ENCODE data around the gene NPB.

The NPB gene

GRCh38 chr17:81869221-81870130, 32.6 kb upstream of the NPB start:
- DNase-seq: peak; percentile 35

GRCh38 chr17:81870131-81870980, 31.7 kb upstream of the NPB start:
- peak; percentile 59 for DNase-seq

DNA sequence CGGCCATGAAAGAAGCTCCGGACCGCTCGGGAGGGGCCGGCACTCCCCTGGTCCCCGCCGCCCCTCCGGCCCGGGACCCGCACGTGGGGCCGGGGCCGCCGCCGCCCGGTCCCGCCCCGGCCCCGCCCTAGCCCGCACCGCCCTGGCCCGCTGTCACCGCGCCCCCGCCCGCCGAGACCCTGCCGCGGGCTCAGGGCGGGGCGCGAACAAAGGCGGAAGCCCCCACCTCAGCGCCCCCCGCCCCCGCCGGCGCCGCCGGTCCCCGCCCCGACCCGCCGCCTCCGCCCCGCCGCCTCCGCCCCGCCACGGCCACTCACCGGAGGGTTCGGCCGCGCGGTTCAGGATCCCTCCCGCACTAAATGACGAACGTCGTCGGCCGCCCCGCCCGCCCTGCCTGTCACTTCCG, 31.1 kb upstream of the NPB start, which contains the start of gene ARHGDIA:
Gene ARHGDIA (minus strand): TSS at position 357 of the 406 bp plus-strand sequence. CDS start 1,407 bp downstream, outside the sequence.
- DNase-seq: no peak

DNA sequence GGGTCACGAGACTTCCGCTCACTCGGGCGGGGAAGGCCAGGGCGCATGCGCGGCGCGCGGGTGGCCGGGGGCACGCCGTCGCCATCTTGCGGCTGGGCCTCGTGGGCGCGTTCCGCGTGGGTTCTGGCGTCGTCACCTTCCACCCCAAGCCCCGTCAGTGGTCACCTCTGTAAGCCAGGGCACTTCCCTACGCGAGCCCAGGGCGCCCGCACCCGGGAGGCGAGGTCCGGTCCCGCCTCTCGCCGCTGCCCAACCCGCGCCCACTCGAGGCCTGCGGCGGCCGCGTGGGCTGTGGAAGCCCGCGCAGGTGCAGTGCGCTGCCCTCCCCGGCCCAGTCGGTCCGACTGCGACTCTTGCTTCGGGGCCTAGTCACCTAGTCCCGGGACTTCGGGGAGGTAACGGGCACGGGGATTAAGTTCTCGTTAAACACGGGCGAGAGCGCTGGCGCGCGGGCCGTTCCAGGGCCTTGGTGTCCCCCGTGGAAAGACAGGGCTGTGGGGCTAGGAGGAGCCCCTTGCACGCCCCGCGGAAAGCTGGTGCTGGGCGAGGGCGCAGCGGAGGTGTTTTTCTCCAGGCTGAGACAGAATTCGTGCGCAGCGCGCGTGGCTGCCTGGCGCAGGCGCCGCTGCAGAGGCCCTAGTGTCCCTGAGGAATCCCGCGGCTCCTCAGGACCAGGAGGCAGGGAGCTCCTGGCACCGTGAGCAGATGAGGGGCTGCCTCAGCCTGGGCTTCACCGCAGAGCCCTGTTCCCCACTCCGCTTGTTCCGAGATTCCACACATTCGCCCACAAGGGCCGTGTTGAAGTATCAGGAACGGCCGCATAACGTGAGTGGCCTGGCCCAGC, 30.4 kb upstream of the NPB start:
- DNase-seq: peak; percentile 96

GRCh38 chr17:81877569-81877968, 24.5 kb upstream of the NPB start:
- DNase-seq: no peak

DNA sequence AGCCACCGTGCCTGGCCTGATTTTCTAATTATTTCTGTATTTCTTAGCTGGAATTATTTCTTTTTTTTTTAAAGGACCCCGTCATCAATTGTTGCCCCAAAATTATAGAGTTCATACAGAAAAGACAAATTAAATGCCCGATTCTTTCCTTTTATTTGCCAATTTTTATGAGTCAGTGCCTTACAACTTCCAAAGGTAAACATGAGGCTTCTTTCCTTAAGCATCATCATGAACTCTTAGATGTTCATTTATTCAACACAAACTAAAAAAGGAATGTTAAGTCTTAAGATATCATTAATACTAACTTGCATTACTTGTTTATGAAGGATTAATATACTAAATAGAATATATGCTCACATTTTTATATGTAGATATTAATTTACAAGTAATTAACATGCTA, 23.7 kb upstream of the NPB start:
- DNase-seq: no peak

DNA sequence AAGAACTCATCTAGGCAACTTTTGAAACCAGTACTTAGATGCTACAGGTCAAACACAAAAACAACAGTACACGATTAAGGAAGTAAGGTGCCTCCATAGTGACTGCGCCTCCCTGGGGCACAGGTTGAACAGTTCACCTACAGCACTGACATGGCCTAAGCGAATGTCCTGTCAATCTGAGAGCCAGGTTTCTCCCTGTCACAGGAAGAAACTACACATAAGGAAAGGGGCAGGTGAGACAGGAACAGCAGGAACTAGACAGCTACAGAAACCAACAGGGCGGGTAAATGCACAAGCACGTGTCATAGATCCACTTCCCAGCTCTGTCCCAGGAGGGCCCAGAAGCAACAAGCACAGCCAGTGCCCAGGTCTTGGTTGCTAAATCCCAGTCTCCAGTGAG, 22.9 kb upstream of the NPB start:
- no peak for DNase-seq

- no peak for DNase-seq
Measured at GRCh38 chr17:81884520-81884919, 17.5 kb upstream of the NPB start.

GRCh38 chr17:81884968-81885367, 17.1 kb upstream of the NPB start:
- DNase-seq: no peak

DNA sequence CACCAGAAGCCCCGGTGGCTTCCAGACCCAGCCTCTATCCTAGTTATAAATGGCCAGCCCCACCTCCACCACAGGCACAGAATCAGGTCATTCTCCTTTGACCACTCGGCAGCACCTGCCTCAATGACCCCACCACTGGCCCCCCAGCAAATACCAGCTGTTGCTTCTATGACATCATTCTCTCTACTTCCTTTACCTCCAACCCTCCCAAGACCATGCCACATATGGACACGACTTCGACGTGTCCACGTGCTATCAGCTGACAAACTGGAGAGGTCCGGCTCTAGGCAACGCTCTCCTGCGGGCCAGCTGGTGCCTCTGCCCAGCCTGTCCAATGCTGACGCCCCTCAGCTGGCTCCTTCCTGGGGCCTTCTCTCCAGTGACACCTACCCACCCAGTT, 16.6 kb upstream of the NPB start:
- DNase-seq: no peak

GRCh38 chr17:81885869-81886548, 16.0 kb upstream of the NPB start:
- DNase-seq: no peak

DNA sequence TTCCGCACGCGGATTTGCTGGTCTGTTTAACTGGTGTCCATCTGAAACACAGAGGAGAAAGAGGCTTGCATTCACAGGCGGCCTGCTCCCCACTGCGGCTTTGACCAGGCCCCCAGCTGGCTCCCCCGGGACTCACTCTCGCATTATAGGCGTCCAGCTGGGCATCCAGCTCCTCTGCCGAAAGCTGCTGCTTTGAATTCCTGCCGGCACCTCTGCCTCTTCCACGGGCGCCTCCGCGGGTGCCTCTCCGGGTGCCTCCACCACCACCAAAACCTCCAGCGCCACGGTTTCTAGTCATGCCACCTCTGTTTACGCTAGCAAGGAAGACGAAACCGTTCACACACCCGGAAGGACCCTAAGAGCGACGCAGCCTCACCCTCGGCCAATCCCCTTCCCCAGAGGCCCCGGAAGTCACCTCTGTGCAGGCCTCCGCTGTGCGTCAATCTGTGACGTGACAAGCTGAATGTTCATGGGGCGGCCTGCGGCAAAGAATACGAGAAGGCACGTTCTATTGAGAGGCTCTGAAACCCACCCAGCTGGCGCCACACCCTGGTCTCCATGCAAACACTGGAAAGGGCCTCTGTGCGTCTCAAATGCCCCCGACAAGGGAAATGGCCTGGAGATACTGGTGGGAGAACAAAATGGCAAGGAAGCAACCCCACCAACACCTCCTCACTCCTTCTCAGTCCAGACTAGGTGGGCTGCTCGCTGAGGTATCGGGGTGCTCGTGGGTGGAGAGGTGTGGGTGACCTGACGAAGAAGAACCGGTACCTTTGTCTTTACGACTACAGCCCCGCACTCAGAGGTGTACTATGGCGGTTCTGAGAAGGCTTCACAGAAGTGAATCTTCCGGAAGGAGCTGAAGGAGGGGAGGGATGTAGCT, 13.7 kb upstream of the NPB start:
- DNase-seq: no peak

DNA sequence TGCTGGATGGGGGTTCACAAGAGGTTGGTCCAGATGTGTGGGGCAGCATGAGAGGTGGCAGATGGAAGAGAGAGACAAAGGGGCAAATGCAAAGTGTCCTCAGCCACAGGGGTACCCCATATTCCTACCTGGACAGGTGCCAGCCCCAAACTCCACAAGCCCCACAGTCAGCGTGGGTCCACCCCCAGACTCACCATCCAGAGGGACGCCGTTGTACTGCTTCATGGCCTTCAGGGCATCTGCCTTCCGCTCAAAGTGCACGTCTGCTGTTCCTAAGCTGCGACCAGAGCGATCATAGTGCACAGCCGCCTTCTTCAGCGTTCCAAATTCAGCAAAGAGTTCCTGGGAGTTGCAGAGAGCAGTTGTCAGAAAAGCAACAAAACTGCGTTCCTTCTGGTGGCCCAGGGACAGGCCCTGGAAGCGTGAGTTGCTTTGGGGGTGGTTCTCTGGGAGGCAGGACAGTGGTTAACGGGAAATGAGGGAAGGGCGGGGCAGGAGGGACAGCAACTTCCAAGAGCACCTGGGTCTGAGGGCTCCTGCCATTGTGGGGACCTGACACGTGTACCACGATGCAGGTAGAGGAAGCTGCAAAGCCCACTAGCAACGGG, 12.9 kb upstream of the NPB start:
- no peak for DNase-seq

DNA sequence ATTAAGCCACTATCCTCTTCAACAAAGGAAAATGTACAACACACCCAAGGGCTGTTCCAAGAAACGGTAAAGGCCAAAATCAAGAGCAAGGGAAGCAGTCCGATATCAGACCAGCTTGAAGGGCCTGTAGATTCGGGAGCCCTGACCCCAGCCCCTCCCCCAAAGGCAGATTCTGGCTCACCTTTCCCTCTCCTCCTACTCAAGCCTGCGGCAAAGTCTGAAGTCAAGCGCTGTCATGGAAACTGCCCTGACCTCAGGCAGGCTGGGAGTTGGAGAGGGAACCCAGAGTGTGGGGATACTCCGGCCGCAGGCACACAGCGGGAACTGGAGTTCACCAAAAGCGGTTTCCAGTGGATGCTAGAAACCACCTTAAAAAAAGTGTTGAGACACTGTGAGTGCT, 12.4 kb upstream of the NPB start:
- DNase-seq: no peak

DNA sequence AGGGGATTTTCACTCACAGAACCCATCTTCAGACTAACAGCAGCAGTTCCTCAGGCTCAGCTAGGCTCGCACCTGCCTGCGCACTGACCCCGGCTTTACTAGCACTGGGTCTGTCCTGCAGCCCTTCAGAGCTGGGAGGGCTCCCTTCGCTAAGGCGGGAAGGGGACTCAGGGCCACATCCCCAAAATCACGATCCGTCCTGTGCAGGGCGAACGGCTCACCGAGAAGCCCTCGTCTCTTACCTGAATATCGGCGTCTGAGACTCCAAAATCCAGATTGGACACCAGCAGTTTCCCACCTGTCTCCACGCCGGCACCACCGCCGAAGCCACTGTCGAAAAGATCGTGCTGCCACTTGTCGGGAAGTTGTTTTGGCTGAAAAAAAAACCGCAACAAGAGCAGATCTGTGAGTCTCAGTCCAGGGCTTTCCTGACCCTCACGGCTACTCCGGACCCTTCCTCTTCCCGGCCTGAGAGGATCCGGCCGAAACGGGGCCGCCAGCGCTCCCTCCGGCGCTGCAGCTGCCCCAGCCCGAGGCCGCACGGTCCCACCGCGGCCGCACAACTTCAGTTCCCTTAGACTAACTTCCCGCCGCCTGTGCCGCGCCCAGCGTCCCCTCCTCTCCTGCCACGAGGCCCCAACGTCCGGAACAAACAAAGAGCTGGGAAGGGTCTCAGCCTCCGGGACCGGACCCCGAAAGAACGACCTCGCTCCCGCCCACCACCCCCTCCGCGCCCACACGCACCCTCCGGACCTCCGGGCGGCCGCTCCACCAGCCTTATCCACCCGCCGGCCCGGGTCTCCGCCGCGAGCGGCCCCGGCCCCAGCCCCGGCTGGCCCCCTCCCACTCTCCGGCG, 11.4 kb upstream of the NPB start:
- peak; percentile 25 for DNase-seq

GRCh38 chr17:81891303-81891552, 10.8 kb upstream of the NPB start:
- no peak for DNase-seq

DNA sequence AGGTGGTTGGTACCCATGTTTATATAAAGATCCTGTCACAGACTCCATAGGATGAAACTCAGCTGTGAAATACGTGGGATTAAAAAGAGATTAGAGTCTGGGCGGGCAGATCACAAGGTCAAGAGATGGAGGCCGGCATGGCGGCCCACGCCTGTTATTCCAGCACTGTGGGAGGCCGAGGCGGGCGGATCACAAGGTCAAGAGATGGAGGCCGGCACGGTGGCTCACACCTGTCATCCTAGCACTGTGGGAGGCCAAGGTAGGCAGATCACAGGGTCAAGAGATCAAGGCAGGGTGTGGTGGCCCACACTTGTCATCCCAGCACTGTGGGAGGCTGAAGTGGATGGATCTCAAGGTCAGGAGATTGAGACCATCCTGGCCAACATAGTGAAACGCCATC, 6.6 kb upstream of the NPB start:
- DNase-seq: no peak

DNA sequence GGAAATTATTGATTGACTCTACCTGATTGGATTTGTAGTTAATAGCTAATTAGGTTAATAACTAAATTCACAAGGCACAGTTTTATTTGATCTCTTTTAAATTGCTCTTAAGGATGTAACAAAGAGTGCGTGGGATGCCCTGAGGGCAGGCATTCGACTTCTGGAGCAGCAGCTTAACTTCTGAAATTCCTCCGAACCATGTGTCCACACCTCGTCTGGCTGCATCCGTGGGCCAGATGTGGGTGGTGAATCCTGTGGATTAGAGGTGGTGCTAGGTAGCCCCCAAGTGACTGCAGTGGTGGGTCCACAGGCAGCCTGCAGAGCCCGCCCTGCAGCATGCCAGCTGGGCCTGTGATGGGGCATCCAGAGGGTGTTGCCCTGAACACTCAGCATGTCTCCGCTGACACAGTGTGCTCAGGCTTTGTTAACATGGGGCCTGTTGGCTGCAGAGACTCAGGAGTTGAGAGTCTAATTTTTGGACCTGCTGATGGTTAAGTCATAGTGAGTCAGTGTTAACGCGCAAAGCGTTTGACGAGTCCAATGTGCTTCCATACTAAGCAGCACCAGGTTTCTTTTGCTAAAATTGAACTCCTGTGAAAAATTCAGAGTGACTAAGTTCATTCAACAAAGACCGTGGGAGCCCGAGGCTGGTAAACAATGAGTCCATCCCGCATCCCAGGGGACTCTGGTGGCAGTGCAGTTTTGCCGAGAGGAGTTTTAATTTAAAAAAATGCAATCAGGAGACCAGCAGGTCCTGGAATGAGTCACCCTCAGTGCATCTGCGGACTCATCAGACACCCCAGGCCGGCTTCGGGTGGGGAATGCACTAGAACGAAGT, 3.8 kb upstream of the NPB start:
- DNase-seq: no peak

GRCh38 chr17:81898885-81899284, 3.2 kb upstream of the NPB start:
- no peak for DNase-seq

Data from CD4-positive, alpha-beta T cell treated with Interleukin-17A for 1 hour (primary cell).